ENCODE measurements around the gene SPG21. TPM values are rescaled to one million over a fixed set of nuclear protein-coding genes. Genes with fewer than 3 reads are reported as not detected.

Gene SPG21
- total and polyA plus RNA-seq, 2 of the 13 experiments (the other 11 are each of a cell fraction or from before 2014, with no cell fraction given): 36.7 to 42.4 TPM

- no peak for TF ChIP-seq DNMT3B (CRISPR knock-in tag; conservative IDR thresholded peaks at IDR 0.05)
These were observed 7.8 kb downstream of the SPG21 start (continued) for GRCh38 chr15:64981812-64982431.

- no peak overlapping the region for H3K27ac ChIP-seq (ENCODE audit: extremely low read length, insufficient read depth, low read length)
- no peak overlapping the region for H2AFZ ChIP-seq (ENCODE audit: low read length)
- H3K9ac ChIP-seq (ENCODE audit: insufficient read depth, low read depth, low read length): no peak overlapping the region
- H3K79me2 ChIP-seq (ENCODE audit: insufficient read depth, low read length): peaks cover 3% of the 10 kb centered on the region
- BruUV-seq (replicated peaks): no TSS peak
- no peaks in the 10 kb centered on the region for H4K20me1 ChIP-seq (ENCODE audit: insufficient read depth, low read length)
- ChIA-PET POLR2A (no interaction called here), CTCF (ENCODE audit: low intra/inter-chr PET ratio, low total read pairs) (no interaction called here)
- H3K27me3 ChIP-seq (ENCODE audit: control insufficient read depth in 1 of 2, insufficient read depth in 2 of 2, low read length in 2 of 2): no peaks in the 10 kb centered on the region
- FAIRE-seq (no peak), DNase-seq (ENCODE audit: low spot score) (no peak), ATAC-seq (no peak)
- no peak overlapping the region for H3K4me2 ChIP-seq (ENCODE audit: low read depth, low read length)
- H3K9me3 ChIP-seq (ENCODE audit: low read length): no peaks in the 10 kb centered on the region
- intact Hi-C loops (cut with micrococcal nuclease; ENCODE audit: unreplicated experiment): no loop called here
- in situ Hi-C loops (cut with HindIII; ENCODE audit: extremely low pct_ligation_motif_present, low pct_unique_long_range_greater_than_20kb): no loop called here
- TF ChIP-seq ZNF7 (CRISPR knock-in tag; IDR thresholded peaks at IDR 0.05): no peak
- no peak for TF ChIP-seq ZNF776 (CRISPR knock-in tag; IDR thresholded peaks at IDR 0.05)
- TF ChIP-seq ZNF136 (CRISPR knock-in tag; IDR thresholded peaks at IDR 0.05; ENCODE audit: low read depth): no peak
- no peak for TF ChIP-seq ZNF326 (CRISPR knock-in tag; IDR thresholded peaks at IDR 0.05; ENCODE audit: borderline replicate concordance)
- no peak for TF ChIP-seq DMTF1 (CRISPR knock-in tag; IDR thresholded peaks at IDR 0.05)
- TF ChIP-seq KMT2B (CRISPR knock-in tag; IDR thresholded peaks at IDR 0.05): no peak
- no peak for TF ChIP-seq NCOA1 (CRISPR knock-in tag; IDR thresholded peaks at IDR 0.05)
- TF ChIP-seq U2AF1 (optimal IDR thresholded peaks at IDR 0.05; ENCODE audit: low read depth, low read length): no peak
- TF ChIP-seq STAG1 (CRISPR knock-in tag; IDR thresholded peaks at IDR 0.05): no peak
- TF ChIP-seq TEF (CRISPR knock-in tag; IDR thresholded peaks at IDR 0.05): no peak
- WGBS (ENCODE audit: low lambda C conversion rate): 94% methylated on average over 7 of the region's 7 CpGs
- H3K4me1 ChIP-seq (ENCODE audit: insufficient read depth, low read length): peaks cover 27% of the 10 kb centered on the region
- H3K36me3 ChIP-seq (replicated peaks in 1 of 2; ENCODE audit: control insufficient read depth in 1 of 2, insufficient read depth in 2 of 2, low read length in 2 of 2): peaks cover 2 to 42% of the 10 kb centered on the region in 2 experiments; a peak in 3 of 5 replicates
- H3K4me3 ChIP-seq (replicated peaks in 1 of 3; ENCODE audit: insufficient read depth in 1 of 3, low read depth in 2 of 3, low read length in 3 of 3): no peak overlapping the region
These were observed 10.4 kb downstream of the SPG21 start for GRCh38 chr15:64979252-64979710.
